ENCODE results near the gene CITED4.

DNA sequence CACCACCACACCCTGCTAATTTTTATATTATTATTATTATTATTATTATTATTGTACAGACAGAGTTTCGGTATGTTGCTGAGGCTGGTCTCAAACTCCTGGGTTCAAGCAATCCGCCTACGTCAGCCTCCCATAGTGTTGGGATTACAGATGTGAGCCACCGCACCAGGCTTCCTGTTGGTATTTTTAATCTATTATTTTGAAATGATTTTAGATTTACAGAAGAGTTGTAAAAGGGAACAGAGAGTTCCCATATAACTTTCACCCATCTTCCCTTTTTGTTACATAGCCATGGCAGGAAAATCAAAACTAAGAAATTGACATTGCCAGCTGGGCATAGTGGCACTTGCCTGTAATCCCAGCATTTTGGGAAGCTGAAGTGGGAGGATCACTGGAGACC lies 42.9 kb upstream of the CITED4 start:
- TF ChIP-seq CTCF (IDR thresholded peaks at IDR 0.05; ENCODE audit: borderline replicate concordance, extremely low read depth, low read length, poor library complexity, severe bottlenecking) (no peak), EZH2 (IDR thresholded peaks at IDR 0.05; ENCODE audit: borderline replicate concordance, low read depth, low read length, severe bottlenecking) (no peak)

Data from DND-41 (cell line).